Neuronal stem cell (in vitro differentiated cells): ENCODE data around the gene NSD1.
"Not testable (repeated sequence)": the region's sequence is repeated elsewhere in the genome, so short reads cannot be mapped to it uniquely, and the experiment has no call there.

Experiments used
- DNase-seq: peaks from one replicate; pipeline ENCODE4 v3.0.0-alpha.2; 2013; ENCODE audit warnings: low spot score
- H2AFZ ChIP-seq: one replicate; pipeline ENCODE4 v1.6.1; 2013; ENCODE audit warnings: mild to moderate bottlenecking, low read length, inconsistent platforms
- H2AK5ac ChIP-seq: 2 replicates; pipeline ENCODE4 v1.6.1; 2013; ENCODE audit warnings: low read depth, mild to moderate bottlenecking, inconsistent platforms, low read length, moderate library complexity, mixed read lengths
- H2BK120ac ChIP-seq: 2 replicates; pipeline ENCODE4 v1.6.1; 2013; ENCODE audit warnings: low read depth, mild to moderate bottlenecking, inconsistent platforms, low read length, moderate library complexity, mixed read lengths
- H2BK12ac ChIP-seq: one replicate; pipeline ENCODE4 v1.6.1; 2013; ENCODE audit warnings: low read length, inconsistent platforms
- H2BK15ac ChIP-seq: 2 replicates; pipeline ENCODE4 v1.6.1; 2013; ENCODE audit warnings: mild to moderate bottlenecking, low read length, inconsistent platforms, mixed read lengths
- H2BK5ac ChIP-seq: one replicate; pipeline ENCODE4 v1.6.1; 2013; ENCODE audit warnings: inconsistent platforms, mild to moderate bottlenecking, low read length, moderate library complexity
- H3K14ac ChIP-seq: one replicate; pipeline ENCODE4 v1.6.1; 2013; ENCODE audit warnings: low read length, inconsistent platforms
- H3K18ac ChIP-seq: 2 replicates; pipeline ENCODE4 v1.6.1; 2013; ENCODE audit warnings: low read length, inconsistent platforms
- H3K23ac ChIP-seq: 2 replicates; pipeline ENCODE4 v1.6.1; 2013; ENCODE audit warnings: low read depth, mild to moderate bottlenecking, mixed read lengths, low read length, inconsistent platforms; ENCODE audit not compliant: poor library complexity
- H3K27ac ChIP-seq: replicated peaks from 3 replicates; pipeline ENCODE4 v1.5.1; 2013; ENCODE audit warnings: low read length, inconsistent platforms
- H3K27me3 ChIP-seq, 3 experiments: 2 replicates each; pipeline ENCODE4 v1.6.1; 2013; ENCODE audit warnings: low read length in 3 of 3, mild to moderate bottlenecking in 2 of 3, inconsistent platforms in 1 of 3, low read depth in 1 of 3, mixed read lengths in 1 of 3, moderate library complexity in 1 of 3; ENCODE audit not compliant: control insufficient read depth in 3 of 3, insufficient read depth in 3 of 3
- H3K36me3 ChIP-seq, 2 donors: replicated peaks in 1 of 2; 2 replicates each; pipeline ENCODE4 v1.6.1; 2013; ENCODE audit warnings: low read length in 2 of 2; ENCODE audit not compliant: control insufficient read depth in 2 of 2, insufficient read depth in 2 of 2
- H3K4ac ChIP-seq: 2 replicates; pipeline ENCODE4 v1.6.1; 2013; ENCODE audit warnings: inconsistent platforms, mild to moderate bottlenecking, low read length, moderate library complexity
- H3K4me1 ChIP-seq, 2 donors: 1 replicate in 1 of 2; 2 replicates in 1 of 2; pipeline ENCODE4 v1.6.1; 2013; ENCODE audit warnings: low read length in 2 of 2, low read depth in 1 of 2; ENCODE audit not compliant: control insufficient read depth in 2 of 2, insufficient read depth in 1 of 2
- H3K4me2 ChIP-seq: one replicate; pipeline ENCODE4 v1.6.1; 2013; ENCODE audit warnings: mild to moderate bottlenecking, low read length, inconsistent platforms; ENCODE audit not compliant: insufficient read depth, poor library complexity, severe bottlenecking
- H3K4me3 ChIP-seq, 2 donors: 2 replicates each; pipeline ENCODE4 v1.5.1; 2013; ENCODE audit warnings: low read length in 2 of 2, mild to moderate bottlenecking in 2 of 2, inconsistent platforms in 1 of 2, moderate library complexity in 1 of 2
- H3K79me1 ChIP-seq: one replicate; pipeline ENCODE4 v1.6.1; 2013; ENCODE audit warnings: low read depth, mild to moderate bottlenecking, inconsistent platforms, low read length, moderate library complexity
- H3K9ac ChIP-seq: one replicate; pipeline ENCODE4 v1.6.1; 2013; ENCODE audit warnings: mild to moderate bottlenecking, low read depth, low read length, inconsistent platforms; ENCODE audit not compliant: poor library complexity
- H3K9me3 ChIP-seq, 2 donors: replicated peaks in 1 of 2; 2 replicates each; pipeline versions ENCODE3 to v1.6.1; 2013; ENCODE audit warnings: low read length in 2 of 2, mild to moderate bottlenecking in 2 of 2, inconsistent platforms in 1 of 2, low read depth in 1 of 2, mixed read lengths in 1 of 2, moderate library complexity in 1 of 2; ENCODE audit not compliant: control insufficient read depth in 2 of 2, insufficient read depth in 1 of 2
- H4K8ac ChIP-seq: one replicate; pipeline ENCODE4 v1.6.1; 2013; ENCODE audit warnings: low read depth, mild to moderate bottlenecking, inconsistent platforms, low read length, moderate library complexity
- H4K91ac ChIP-seq: one replicate; pipeline ENCODE4 v1.6.1; 2013; ENCODE audit warnings: low read length, low read depth, mild to moderate bottlenecking, inconsistent platforms; ENCODE audit not compliant: poor library complexity
- WGBS, 2 donors: extraction: QIAGEN DNeasy Blood & Tissue Kit; methylation state at CpG; one replicate each; pipeline ENCODE4 v1.1.7; 2013; ENCODE audit warnings: missing lambda C conversion rate in 2 of 2, mixed read lengths in 1 of 2; ENCODE audit not compliant: insufficient read length in 2 of 2, insufficient replicate concordance in 1 of 2; ENCODE audit errors: extremely low coverage in 2 of 2; 5-methylcytosine and 5-hydroxymethylcytosine counted together

The NSD1 gene

DNA sequence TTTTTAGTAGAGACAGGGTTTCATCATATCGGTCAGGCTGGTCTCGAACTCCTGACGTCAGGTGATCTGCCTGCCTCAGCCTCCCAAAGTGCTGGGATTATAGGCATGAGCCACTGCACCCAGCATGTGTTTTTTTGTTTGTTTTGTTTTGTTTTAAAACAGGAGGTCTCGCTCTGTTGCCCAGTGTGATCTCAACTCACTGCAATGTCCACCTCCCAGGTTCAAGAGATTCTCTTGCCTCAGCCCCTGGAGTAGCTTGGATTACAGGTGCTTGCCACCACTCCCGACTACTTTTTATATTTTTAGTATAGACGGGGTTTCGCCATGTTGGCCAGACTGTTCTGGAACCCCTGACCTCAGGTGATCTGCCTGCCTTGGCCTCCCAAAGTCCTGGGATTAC, 125.1 kb downstream of the NSD1 start:
- not testable (repeated sequence) for H3K23ac ChIP-seq, H4K8ac ChIP-seq, H3K9me3 ChIP-seq, H3K9ac ChIP-seq, H2BK5ac ChIP-seq, H2BK120ac ChIP-seq, H2AFZ ChIP-seq, H3K18ac ChIP-seq, H3K4me1 ChIP-seq, H2BK15ac ChIP-seq, H3K4me2 ChIP-seq, H3K14ac ChIP-seq, H2BK12ac ChIP-seq, H2AK5ac ChIP-seq, DNase-seq, H3K79me1 ChIP-seq, H3K4me3 ChIP-seq, H3K27ac ChIP-seq, H3K27me3 ChIP-seq, H3K4ac ChIP-seq, H4K91ac ChIP-seq
- WGBS, 2 donors, result no CpG with 5 or more reads among the region's 7 CpGs
- peaks cover 0 to 16% of the 10 kb centered on the region in 2 donors for H3K36me3 ChIP-seq

DNA sequence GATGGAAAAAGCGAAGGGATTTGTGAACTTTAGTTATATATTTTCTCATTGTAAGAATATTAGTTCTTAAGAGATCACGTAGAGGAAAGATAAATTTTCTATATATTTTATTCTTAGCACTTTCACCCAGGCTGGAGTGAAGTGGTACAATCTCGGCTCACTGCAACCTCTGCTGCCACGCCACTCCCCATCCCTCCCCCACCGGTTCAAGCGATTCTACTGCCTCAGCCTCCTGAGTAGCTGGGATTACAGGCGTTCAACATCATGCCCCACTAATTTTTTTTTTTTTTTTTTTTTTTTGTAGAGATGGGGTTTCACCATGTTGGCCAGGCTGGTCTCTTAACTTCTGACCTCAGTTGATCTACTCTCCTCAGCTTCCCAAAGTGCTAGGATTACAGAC, 127.4 kb downstream of the NSD1 start:
- H3K79me1 ChIP-seq, result no peaks in the 10 kb centered on the region
- H3K23ac ChIP-seq, result no peak overlapping the region
- no peak overlapping the region for H4K91ac ChIP-seq
- H2AFZ ChIP-seq, result no peak overlapping the region
- no peak overlapping the region for H3K4me2 ChIP-seq
- 100% methylated on average over 1 of the region's 7 CpGs; no CpG with 5 or more reads in 1 of the 2 donors for whole genome bisulfite sequencing, 2 donors
- no peak overlapping the region for H2BK120ac ChIP-seq
- H3K9me3 ChIP-seq, result no peaks in the 10 kb centered on the region
- no peak overlapping the region for H2AK5ac ChIP-seq
- H3K27me3 ChIP-seq, result no peaks in the 10 kb centered on the region
- no peak overlapping the region for H2BK5ac ChIP-seq
- H3K27ac ChIP-seq, result no peak overlapping the region
- no peak overlapping the region for H3K4ac ChIP-seq
- peaks cover 0 to 21% of the 10 kb centered on the region in 2 donors for H3K36me3 ChIP-seq
- no peak overlapping the region for H2BK15ac ChIP-seq
- H4K8ac ChIP-seq, result no peak overlapping the region
- no peak overlapping the region for H3K18ac ChIP-seq
- no peak overlapping the region for H2BK12ac ChIP-seq
- H3K9ac ChIP-seq, result no peak overlapping the region
- H3K14ac ChIP-seq, result no peak overlapping the region
- no peaks in the 10 kb centered on the region for H3K4me1 ChIP-seq
- H3K4me3 ChIP-seq, result no peak overlapping the region
- DNase-seq, result no peak

DNA sequence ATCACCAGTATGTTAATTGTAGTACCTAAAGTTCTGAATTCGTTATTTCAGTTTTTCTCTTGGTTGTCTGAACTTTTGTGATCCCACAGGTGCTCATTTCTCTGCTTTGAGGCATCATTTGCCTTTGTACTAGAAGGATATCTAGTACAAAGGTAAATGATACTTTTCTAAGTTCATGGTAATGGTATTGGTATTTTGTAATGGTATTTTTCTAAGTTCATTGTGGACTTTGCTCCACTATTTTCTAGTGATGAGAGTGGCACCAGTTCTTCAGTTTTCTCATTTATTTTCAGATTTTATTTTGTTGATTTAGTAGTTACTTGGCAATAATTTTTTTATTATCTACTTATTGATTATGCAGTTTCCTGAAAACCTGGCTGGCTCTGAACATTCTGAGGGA, 127.9 kb downstream of the NSD1 start:
- H3K4ac ChIP-seq, result no peak overlapping the region
- peaks cover 0 to 24% of the 10 kb centered on the region in 2 donors for H3K36me3 ChIP-seq
- H4K8ac ChIP-seq, result no peak overlapping the region
- no peak overlapping the region for H3K23ac ChIP-seq
- H2BK12ac ChIP-seq, result no peak overlapping the region
- H3K79me1 ChIP-seq, result no peaks in the 10 kb centered on the region
- no peaks in the 10 kb centered on the region for H3K27me3 ChIP-seq
- no peak overlapping the region for H2BK120ac ChIP-seq
- no peak overlapping the region for H3K9ac ChIP-seq
- no peak overlapping the region for H3K27ac ChIP-seq
- no peak overlapping the region for H3K18ac ChIP-seq
- WGBS, 2 donors, result no CpG with 5 or more reads among the region's 1 CpG
- no peak overlapping the region for H3K4me3 ChIP-seq
- no peaks in the 10 kb centered on the region for H3K9me3 ChIP-seq
- H3K14ac ChIP-seq, result no peak overlapping the region
- H2BK5ac ChIP-seq, result no peak overlapping the region
- no peak for DNase-seq
- H3K4me2 ChIP-seq, result no peak overlapping the region
- no peak overlapping the region for H2AK5ac ChIP-seq
- no peak overlapping the region for H2AFZ ChIP-seq
- H2BK15ac ChIP-seq, result no peak overlapping the region
- no peaks in the 10 kb centered on the region for H3K4me1 ChIP-seq
- no peak overlapping the region for H4K91ac ChIP-seq

DNA sequence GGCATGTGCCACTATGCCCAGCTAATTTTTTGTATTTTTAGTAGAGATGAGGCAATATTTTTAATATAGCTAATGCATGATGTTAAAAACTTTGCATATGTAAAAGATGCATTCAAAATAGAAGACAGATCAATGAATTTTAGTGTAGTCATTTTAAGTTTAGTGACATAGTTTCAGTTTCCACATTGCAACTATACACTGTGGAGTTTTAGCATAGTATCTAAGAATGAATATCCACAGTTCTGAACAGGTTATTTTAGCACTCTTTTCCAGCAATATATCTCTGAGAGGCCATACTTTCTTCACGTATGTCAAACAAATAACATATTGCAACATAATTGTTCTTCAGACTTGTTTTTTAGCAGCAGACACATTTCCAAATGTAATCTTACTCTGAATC, 130.6 kb downstream of the NSD1 start:
- H3K4me1 ChIP-seq, result no peaks in the 10 kb centered on the region
- no peak overlapping the region for H3K27ac ChIP-seq
- no peak overlapping the region for H4K8ac ChIP-seq
- no peak overlapping the region for H3K9ac ChIP-seq
- no peak overlapping the region for H2BK5ac ChIP-seq
- no peak overlapping the region for H2AFZ ChIP-seq
- H2BK15ac ChIP-seq, result no peak overlapping the region
- no peak overlapping the region for H4K91ac ChIP-seq
- no peak overlapping the region for H3K4ac ChIP-seq
- H2AK5ac ChIP-seq, result no peak overlapping the region
- no peak overlapping the region for H2BK12ac ChIP-seq
- H3K4me3 ChIP-seq, result no peak overlapping the region
- no peak overlapping the region for H3K14ac ChIP-seq
- no peaks in the 10 kb centered on the region for H3K79me1 ChIP-seq
- H3K36me3 ChIP-seq, result peaks cover 0 to 26% of the 10 kb centered on the region in 2 donors
- no peak overlapping the region for H3K4me2 ChIP-seq
- H2BK120ac ChIP-seq, result no peak overlapping the region
- no peaks in the 10 kb centered on the region for H3K9me3 ChIP-seq
- no peak for DNase-seq
- H3K23ac ChIP-seq, result no peak overlapping the region
- peaks cover 0 to 2% (median 0%) of the 10 kb centered on the region in 3 experiments for H3K27me3 ChIP-seq
- H3K18ac ChIP-seq, result no peak overlapping the region
- WGBS, 2 donors, result no CpG with 5 or more reads among the region's 1 CpG
